Erythroblast (primary cell): ENCODE data around the gene RIC3.

Experiments used
- DNase-seq, 2 experiments: peaks; one replicate each; lab custom pipeline; 2025; lab: John Stamatoyannopoulos, UW
- GATA1 ChIP-seq: IDR thresholded peaks from 2 replicates; pipeline ENCODE4 v1.6.1; 2011; ENCODE audit warnings: low read depth, mild to moderate bottlenecking, control low read depth, low read length, moderate library complexity
- POLR2A ChIP-seq: IDR thresholded peaks from 2 replicates; pipeline ENCODE4 v1.6.1; 2011; ENCODE audit warnings: mild to moderate bottlenecking, low read length

RIC3 gene

GRCh38 chr11:8095371-8095770 lies 73.5 kb downstream of the RIC3 start:
- no peak for DNase-seq
- TF ChIP-seq GATA1 (no peak), POLR2A (no peak)

DNA sequence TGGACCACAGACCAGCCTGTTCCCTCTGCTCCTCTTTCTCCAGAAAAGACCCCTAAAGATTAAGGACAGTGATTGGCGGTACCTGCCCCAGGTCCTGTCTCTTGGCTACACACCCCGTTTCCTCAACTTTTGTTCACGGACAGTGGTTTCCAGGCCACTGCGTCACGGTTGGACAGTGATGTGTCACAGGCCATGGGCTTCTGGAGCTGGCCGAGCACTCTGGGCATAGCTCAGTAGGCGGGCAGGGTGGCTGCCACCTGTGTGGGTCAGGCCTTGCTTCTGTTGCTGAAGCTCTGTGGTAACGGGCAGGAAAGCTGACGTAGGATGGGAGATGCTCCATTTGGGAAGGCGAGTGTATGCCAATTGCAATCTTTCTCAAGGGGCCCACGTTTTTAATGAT lies 74.2 kb downstream of the RIC3 start:
- DNase-seq = no peak
- TF ChIP-seq GATA1 (no peak), POLR2A (no peak)

- no peak for TF ChIP-seq GATA1
- TF ChIP-seq POLR2A = no peak
These were observed 74.8 kb downstream of the RIC3 start for GRCh38 chr11:8093931-8094575.

DNA sequence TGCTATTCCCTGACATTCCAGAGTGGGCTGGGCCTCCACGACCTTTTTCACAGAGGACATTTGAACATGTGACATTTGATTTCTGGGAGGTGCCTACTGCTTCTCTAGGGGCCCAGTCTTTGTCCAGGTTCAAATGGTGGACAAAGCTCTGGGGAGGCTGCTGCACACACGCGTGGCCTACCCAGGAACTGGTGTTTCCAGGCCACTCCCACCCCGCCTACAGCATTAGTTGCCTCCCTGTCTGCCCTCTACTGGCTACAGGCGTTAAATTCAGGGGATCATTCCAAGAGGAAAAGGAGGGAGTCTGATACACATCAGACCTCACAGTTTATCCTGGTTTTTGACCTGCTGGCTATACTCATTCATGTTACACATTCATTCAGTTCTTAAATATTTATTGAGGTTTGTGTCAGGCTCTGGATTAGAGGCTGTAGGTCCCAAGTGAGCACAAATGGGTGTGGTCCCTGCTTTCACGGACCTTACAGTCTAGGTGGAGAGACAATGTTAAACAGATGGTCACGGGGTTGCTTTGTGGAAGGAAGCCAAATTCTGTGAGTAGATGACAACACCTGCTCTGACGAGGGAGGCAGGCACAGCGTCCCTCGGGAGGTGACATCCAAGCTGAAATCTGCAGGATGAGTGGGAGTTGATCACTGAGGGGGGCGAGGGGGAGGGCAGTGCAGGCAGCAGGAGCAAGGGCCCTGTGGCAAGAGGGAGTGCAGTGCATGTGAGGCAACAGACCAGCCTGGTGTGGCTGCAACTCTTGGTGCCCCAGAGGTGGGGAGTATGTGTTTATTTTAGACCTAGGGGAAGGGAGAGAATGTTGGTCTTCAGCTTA lies 76.0 kb downstream of the RIC3 start:
- TF ChIP-seq GATA1 (no peak), POLR2A (no peak)

More at GRCh38 chr11:8093931-8094575, 74.8 kb downstream of the RIC3 start:
- no peak for DNase-seq

DNA sequence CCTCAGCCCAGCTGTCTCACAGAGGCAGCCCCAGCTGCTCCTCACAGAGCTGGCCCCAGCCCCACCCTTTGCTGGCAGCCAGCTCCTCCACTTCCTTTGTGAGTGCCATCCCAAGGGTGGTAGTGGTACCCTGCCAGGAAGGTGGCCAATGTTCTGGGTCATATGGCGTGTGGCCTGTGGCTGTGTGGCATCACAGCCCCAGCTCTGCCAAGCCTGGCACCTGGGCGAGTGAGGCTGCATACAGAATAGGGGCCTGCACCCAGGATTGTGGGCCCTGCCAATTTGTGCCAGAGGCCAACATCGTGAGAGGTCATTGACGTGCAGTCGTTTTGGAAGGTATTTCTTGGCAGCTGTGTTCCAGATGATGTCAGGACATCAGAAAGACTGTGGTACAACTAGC lies 77.1 kb downstream of the RIC3 start:
- no peak for DNase-seq
- no peak for TF ChIP-seq POLR2A
- no peak for TF ChIP-seq GATA1

More for the DNA sequence above, 76.0 kb downstream of the RIC3 start:
- DNase-seq = peak; percentile 43 to 58

GRCh38 chr11:8090756-8091155 lies 78.1 kb downstream of the RIC3 start:
- TF ChIP-seq GATA1 (no peak), POLR2A (no peak)
- DNase-seq = peak in 1 of 2 experiments; percentile 31

DNA sequence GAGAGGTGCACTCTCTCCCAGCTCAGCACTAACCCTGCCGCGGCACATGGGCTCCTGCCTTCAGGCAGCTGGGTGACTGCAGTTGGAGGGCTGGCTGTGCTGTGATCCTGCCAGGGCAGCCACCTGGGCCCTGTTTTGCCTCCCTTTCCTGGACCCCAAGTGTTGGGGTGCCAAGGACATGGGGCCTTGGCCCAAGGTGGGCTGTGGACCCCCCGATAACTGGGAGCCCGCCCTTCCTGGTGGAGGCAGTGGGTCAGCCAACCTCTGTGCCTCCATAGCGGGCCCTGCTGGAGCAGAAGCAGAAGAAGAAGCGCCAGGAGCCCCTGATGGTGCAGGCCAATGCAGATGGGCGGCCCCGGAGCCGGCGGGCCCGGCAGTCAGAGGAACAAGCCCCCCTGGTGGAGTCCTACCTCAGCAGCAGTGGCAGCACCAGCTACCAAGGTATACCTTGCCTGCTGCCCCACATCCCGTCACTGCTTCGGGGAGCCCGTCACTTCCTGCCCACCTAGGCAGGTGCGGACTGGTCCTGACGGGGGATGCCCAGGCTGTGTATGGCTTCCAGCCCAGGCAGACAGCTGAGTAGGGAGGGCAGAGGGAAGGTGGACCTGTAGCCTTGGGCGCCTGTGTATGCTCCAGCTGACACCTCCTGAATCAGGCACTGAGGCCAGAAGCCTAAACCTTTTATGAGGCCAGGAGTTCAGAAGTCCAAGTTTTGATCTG lies 78.9 kb downstream of the RIC3 start:
- no peak for TF ChIP-seq GATA1
- TF ChIP-seq POLR2A = no peak
- DNase-seq = no peak

GRCh38 chr11:8087756-8088155 lies 81.1 kb downstream of the RIC3 start:
- no peak for TF ChIP-seq GATA1
- no peak for TF ChIP-seq POLR2A
- DNase-seq = no peak

- DNase-seq = peak in 1 of 2 experiments; percentile 5
- TF ChIP-seq POLR2A (no peak), GATA1 (no peak)
These were observed 81.6 kb downstream of the RIC3 start for GRCh38 chr11:8087185-8087584.

- no peak for TF ChIP-seq GATA1
- TF ChIP-seq POLR2A = no peak
These were observed 82.3 kb downstream of the RIC3 start for GRCh38 chr11:8086571-8086970.

DNA sequence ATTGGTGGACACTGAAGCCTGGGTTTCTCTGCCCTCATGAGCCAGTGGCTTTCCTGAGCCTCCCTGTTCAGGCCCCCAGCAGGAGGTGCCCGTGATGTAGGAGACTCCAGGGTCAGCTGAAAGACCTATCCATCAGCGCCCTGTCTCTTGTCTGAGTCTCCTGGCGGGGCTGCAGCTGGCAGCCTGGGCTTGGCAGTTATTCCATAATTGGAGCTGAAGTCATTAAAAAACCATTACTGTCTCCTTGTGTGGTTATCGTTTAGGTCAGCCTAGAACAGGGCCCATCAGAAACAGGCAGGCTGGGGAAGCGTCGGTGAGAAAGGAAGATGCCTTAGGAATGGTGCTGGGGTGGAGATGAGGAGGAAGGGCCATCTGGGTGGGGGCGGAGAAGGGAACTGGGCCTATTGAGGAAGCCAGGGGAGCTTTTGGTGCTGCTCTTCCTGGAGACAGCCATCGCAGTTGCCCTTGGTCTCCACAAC lies 82.8 kb downstream of the RIC3 start:
- no peak for DNase-seq
- TF ChIP-seq POLR2A (no peak), GATA1 (no peak)

More at GRCh38 chr11:8086571-8086970, 82.3 kb downstream of the RIC3 start:
- no peak for DNase-seq

- TF ChIP-seq POLR2A = no peak
- no peak for TF ChIP-seq GATA1
These were observed 83.7 kb downstream of the RIC3 start for GRCh38 chr11:8085011-8085645.

GRCh38 chr11:8084352-8084751 lies 84.5 kb downstream of the RIC3 start:
- TF ChIP-seq GATA1 (no peak), POLR2A (no peak)

More at GRCh38 chr11:8085011-8085645, 83.7 kb downstream of the RIC3 start:
- DNase-seq = no peak

More at GRCh38 chr11:8084352-8084751, 84.5 kb downstream of the RIC3 start:
- no peak for DNase-seq
